G401 (cell line): Measurements from ENCODE around the gene DLL4. TPM values are rescaled to one million over a fixed set of nuclear protein-coding genes. Genes with fewer than 3 reads are reported as not detected.
A peak's percentile ranks its signal among the peaks of the same experiment; 100 is the strongest.

Source experiments
- DNase-seq: peaks from one replicate; pipeline ENCODE4 v3.0.0-alpha.2; 2015; ENCODE audit warnings: low spot score
- in situ Hi-C: cut with HindIII; loops from 2 replicates; pipeline ENCODE4 v1.10.0; 2016; ENCODE audit warnings: low sequenced_read_pairs, mixed read lengths
- total RNA-seq: library from RNA; depleted of rRNA; stranded (reverse); fragments of >200 nt; shearing (Covaris generic); gene quantifications from 2 replicates; pipeline ENCODE4 v1.2.3, GENCODE V29; 2014; rRNA removed

Gene DLL4
- total RNA-seq, result 0.20 and 0.62 TPM in 2 replicates

DNA sequence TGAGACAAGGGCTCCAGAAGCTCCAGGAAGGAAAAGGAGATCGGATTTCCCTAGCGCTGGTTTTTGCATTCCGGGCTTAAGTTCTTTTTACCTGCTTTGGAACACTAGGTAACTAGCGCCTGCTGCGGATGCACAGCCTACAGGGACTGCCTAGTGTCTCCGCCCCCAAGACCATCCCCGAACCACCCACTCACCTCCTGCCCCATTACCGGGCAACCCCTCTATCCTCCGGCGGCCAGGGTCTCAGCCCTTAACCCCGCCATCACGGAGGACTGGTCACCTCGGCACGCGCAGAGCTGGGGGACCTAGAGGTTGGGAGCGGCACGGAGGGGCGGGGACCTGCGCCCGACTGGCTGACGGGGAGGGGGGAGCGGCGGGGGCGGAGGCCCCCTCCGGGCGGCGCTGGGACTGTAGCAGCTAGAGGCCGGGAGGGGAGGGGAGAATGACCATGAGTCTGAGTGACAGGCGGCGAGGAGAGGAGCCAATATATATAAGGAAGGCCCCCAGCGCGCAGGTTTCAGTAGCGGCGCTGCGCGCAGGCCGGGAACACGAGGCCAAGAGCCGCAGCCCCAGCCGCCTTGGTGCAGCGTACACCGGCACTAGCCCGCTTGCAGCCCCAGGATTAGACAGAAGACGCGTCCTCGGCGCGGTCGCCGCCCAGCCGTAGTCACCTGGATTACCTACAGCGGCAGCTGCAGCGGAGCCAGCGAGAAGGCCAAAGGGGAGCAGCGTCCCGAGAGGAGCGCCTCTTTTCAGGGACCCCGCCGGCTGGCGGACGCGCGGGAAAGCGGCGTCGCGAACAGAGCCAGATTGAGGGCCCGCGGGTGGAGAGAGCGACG is at the start of gene DLL4:
Gene DLL4, plus strand, starts transcription at position 520 of the 839 bp plus-strand sequence. CDS start 329 bp downstream, outside the sequence.
- in situ Hi-C loops, result no loop called here

DNA sequence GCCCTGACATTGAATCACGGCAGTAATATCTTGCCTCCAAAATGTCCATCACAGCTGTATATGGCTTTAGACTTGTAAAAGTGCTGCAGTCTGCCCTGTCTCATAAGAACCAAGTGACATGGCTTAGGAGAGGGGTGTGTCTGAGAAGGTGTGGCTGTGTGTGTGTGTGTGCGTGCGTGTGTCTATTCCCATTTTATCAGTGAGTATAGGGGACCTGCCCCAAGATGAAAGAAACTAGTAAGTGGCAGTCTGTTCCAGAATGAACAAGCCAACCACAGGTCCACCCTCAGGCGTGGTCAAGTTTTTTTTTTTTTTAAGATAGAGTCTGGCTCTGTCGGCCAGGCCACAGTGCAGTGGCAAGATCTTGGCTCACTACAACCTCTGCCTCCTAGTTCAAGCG is 49.5 kb upstream of the DLL4 start:
- in situ Hi-C loops, result no loop called here
- DNase-seq, result no peak

More for the DNA sequence above, at the start of gene DLL4:
- peak; percentile 69 for DNase-seq

DNA sequence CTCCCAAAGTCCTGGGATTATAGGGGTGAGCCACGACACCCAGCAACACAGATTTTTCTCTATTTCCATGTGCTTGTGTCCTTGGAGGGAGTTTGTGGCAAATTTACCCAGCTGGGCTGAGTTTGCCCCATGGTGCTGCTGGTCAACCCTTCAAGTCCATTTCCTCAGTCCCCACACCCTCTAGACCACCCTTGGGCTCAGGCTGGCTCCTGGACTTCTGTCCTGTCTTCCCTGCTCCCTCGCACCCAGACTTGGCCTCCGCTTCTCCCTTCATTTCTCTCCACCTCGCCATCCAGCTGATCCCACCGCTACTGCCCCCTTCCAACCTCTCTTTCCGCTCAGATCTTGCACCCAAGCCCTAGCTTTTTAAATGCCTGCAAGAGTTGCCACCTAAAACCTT is 47.8 kb upstream of the DLL4 start:
- no peak for DNase-seq
- in situ Hi-C loops, result no loop called here

DNA sequence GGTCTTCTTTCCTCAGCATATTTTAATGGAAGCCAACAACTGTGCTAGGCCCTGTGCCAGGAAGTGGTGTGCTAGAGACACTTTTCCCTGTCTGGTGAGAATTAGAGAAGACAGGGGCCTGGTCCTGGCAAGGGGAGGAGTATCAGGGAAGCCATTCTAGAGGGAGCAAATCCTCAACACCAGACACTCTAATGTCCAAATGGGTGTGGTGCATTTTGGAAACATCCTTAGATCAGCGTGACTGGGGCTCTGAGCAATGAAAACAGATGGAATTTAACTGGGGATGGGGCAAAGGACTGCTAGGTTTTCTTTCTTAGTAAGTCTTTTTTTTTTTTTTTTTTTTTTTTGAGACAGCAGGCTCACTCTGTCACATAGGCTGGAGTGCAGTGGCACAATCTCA is 42.6 kb upstream of the DLL4 start:
- no peak for DNase-seq
- in situ Hi-C loops, result no loop called here

GRCh38 chr15:40889112-40889511 is 40.0 kb upstream of the DLL4 start:
- DNase-seq, result no peak
- in situ Hi-C loops, result no loop called here

- no peak for DNase-seq
- in situ Hi-C loops, result no loop called here
Observed at GRCh38 chr15:40891138-40891537, 38.0 kb upstream of the DLL4 start.

GRCh38 chr15:40891810-40892446 is 37.2 kb upstream of the DLL4 start:
- peak; percentile 79 for DNase-seq
- in situ Hi-C loops, result no loop called here

DNA sequence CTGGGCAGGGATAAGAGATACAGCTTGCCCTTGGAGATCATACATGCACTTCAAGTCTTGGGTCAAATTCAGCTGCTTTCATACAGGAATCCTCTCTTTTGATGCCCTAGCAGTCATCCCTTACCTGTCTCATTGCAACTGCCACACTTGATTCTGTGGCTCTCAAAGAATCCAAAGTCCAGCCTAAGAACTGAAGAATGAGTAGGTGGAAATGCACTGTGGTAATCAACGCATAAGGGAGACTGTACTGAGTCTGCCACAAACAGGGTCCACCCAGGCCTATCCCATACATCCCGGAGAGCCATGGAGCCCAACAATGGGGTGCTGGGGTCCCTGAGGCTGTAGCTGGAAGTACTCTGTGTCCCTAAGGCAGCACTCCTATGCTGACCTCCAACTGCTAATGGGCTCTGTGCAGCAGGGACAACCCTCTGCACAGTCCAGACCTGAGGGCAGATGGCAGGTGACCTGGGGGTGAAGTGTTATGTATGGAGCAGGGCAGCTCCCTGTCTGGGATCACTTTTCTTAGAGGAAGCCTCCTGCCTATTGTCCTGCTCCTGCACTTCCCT is 36.6 kb upstream of the DLL4 start:
- in situ Hi-C loops, result no loop called here
- no peak for DNase-seq

- in situ Hi-C loops, result no loop called here
- DNase-seq, result no peak
Observed at GRCh38 chr15:40893019-40893670, 36.0 kb upstream of the DLL4 start.

DNA sequence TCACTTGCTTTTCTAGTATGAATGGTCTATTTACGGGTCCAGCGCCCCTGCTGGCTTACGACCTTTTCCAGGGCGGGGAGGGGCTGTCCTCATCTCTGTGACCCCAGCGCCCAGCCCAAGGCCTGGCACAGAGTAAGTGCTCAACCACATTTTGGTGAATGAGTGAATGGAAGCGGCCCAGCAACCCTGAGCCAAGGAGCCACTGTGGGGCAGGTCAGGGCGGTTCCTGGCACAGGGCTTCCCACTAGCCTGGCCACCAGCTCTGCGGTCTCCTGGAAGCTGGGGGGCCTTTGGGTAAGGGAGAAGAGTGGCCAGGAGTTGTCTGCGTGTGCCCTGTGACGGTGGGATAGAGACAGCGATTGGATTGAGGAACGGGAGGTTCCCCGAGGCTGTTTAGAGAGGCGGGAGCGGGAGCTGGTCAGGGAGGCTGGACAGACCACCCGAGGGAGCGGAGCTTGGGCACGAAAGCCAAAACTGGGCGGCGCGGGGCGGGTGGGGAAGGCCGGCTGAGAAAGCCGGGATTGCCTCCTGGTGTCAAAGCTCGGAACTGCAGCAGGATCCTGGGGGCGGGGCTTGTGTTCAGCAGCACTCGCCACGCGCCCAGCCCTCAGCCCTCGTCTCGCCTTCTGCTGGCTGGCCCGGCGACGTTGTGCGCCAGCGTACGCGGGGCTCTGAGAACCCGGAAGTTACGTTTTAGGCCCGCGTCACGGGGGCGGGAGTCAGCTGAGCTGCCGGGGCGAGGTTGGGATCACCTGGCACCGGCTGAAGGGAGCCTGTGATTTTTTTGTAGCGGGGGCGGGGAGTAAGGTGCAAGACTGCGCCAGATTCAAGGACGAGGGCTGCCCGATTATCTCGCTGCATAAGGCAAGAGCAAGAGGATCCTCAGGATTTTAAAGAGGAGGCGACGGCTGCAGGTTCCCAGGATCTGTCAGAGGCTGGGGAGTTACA is 35.1 kb upstream of the DLL4 start, which contains the start of gene VPS18:
Gene VPS18, plus strand, starts transcription at position 718 of the 948 bp plus-strand sequence. CDS start 319 bp downstream, outside the sequence.
- peak; percentile 99 for DNase-seq
- in situ Hi-C loops, result no loop called here

DNA sequence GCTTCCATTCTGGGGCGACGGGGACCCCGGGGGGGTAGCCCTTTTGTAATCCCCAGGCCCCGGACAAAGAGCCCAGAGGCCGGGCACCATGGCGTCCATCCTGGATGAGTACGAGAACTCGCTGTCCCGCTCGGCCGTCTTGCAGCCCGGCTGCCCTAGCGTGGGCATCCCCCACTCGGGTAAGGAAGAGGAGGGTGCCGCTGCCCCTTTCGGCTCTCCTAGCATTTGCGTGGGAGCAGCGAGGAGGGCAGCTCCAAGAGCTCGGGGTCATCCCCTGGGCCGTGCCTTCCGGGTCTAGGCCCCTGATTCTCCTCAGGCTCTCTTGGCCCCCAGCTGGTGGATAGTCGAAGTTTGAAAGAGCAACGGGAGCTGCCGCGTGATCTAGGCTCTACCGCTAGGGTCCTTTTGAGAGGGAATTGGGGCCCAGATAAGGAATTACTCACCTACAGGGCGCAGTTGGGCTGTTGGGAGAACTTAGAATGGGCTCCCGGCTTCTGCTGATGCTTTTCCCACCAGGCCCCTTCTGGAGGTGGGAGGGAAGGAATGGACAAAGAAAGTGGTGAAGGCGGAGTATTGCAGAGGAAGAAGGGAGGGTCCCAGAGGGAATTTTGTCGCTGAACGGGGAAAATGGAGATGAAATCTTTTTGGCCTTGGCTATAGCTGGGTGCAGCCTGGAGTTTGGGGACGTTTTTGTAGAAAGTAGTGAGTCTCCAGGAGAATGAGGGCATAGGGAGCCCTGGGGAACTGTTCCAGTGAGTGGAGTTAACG is 34.3 kb upstream of the DLL4 start:
- peak; percentile 37 for DNase-seq
- in situ Hi-C loops, result no loop called here

- in situ Hi-C loops, result no loop called here
- DNase-seq, result no peak
Observed at GRCh38 chr15:40899536-40900207, 29.5 kb upstream of the DLL4 start.

DNA sequence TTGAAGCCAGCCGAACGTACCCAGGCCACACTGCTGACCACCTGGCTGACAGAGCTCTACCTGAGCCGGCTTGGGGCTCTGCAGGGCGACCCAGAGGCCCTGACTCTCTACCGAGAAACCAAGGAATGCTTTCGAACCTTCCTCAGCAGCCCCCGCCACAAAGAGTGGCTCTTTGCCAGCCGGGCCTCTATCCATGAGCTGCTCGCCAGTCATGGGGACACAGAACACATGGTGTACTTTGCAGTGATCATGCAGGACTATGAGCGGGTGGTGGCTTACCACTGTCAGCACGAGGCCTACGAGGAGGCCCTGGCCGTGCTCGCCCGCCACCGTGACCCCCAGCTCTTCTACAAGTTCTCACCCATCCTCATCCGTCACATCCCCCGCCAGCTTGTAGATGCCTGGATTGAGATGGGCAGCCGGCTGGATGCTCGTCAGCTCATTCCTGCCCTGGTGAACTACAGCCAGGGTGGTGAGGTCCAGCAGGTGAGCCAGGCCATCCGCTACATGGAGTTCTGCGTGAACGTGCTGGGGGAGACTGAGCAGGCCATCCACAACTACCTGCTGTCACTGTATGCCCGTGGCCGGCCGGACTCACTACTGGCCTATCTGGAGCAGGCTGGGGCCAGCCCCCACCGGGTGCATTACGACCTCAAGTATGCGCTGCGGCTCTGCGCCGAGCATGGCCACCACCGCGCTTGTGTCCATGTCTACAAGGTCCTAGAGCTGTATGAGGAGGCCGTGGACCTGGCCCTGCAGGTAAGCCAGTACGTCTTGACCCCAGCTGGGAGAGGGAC is 28.7 kb upstream of the DLL4 start:
- in situ Hi-C loops, result no loop called here
- DNase-seq, result peak; percentile 82

GRCh38 chr15:40901053-40901443 is 28.1 kb upstream of the DLL4 start:
- in situ Hi-C loops, result no loop called here
- DNase-seq, result no peak

GRCh38 chr15:40902605-40903561 is 26.3 kb upstream of the DLL4 start:
- peak; percentile 79 for DNase-seq
- in situ Hi-C loops, result no loop called here
